GM23338 (cell line): ENCODE measurements around the gene NID1.

Source experiments
- ZNF114 ChIP-seq: fragments of 250-450 bp; sonication (Bioruptor Pico); IDR thresholded peaks from 2 replicates; pipeline ENCODE4 v1.5.0; 2020; ENCODE audit warnings: mild to moderate bottlenecking, moderate library complexity
- TF ChIP-seq, protein P1 (sequence below): IDR thresholded peaks from one replicate; pipeline ENCODE4 v1.6.1; 2018; ENCODE audit warnings: antibody characterized with exemption; ENCODE audit not compliant: unreplicated experiment
- TF ChIP-seq, protein P2 (sequence below), 2 experiments: fragments of 200-600 bp in 1 of 2; sonication (generic) in 1 of 2; conservative IDR thresholded peaks; 2 replicates each; pipeline versions ENCODE4 v1.5.1 to v1.6.1; 2016 to 2017; ENCODE audit warnings: antibody characterized with exemption in 2 of 2, low read depth in 2 of 2, mild to moderate bottlenecking in 2 of 2, moderate library complexity in 1 of 2

DNA sequence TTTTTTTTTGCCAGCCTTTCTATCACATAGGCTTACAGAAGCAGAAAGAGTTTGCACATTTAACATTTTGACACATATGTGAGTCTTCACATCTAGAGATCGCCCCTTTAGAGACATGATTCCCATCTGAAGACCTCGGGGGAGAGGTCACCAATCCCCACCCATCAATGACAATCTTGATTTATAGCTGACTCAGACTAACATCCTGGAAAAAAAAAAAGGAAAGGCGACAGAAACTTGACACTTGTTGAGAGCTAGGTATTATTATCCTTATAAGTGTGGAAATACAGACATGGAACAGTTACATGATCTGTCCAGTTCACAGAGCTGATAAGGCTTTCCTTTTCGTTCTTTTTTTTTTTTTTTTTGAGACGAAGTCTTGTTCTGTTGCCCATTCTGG, 28.0 kb upstream of the NID1 start:
- TF ChIP-seq, protein P1, sequence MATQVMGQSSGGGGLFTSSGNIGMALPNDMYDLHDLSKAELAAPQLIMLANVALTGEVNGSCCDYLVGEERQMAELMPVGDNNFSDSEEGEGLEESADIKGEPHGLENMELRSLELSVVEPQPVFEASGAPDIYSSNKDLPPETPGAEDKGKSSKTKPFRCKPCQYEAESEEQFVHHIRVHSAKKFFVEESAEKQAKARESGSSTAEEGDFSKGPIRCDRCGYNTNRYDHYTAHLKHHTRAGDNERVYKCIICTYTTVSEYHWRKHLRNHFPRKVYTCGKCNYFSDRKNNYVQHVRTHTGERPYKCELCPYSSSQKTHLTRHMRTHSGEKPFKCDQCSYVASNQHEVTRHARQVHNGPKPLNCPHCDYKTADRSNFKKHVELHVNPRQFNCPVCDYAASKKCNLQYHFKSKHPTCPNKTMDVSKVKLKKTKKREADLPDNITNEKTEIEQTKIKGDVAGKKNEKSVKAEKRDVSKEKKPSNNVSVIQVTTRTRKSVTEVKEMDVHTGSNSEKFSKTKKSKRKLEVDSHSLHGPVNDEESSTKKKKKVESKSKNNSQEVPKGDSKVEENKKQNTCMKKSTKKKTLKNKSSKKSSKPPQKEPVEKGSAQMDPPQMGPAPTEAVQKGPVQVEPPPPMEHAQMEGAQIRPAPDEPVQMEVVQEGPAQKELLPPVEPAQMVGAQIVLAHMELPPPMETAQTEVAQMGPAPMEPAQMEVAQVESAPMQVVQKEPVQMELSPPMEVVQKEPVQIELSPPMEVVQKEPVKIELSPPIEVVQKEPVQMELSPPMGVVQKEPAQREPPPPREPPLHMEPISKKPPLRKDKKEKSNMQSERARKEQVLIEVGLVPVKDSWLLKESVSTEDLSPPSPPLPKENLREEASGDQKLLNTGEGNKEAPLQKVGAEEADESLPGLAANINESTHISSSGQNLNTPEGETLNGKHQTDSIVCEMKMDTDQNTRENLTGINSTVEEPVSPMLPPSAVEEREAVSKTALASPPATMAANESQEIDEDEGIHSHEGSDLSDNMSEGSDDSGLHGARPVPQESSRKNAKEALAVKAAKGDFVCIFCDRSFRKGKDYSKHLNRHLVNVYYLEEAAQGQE, result no peak
- TF ChIP-seq, protein P2, sequence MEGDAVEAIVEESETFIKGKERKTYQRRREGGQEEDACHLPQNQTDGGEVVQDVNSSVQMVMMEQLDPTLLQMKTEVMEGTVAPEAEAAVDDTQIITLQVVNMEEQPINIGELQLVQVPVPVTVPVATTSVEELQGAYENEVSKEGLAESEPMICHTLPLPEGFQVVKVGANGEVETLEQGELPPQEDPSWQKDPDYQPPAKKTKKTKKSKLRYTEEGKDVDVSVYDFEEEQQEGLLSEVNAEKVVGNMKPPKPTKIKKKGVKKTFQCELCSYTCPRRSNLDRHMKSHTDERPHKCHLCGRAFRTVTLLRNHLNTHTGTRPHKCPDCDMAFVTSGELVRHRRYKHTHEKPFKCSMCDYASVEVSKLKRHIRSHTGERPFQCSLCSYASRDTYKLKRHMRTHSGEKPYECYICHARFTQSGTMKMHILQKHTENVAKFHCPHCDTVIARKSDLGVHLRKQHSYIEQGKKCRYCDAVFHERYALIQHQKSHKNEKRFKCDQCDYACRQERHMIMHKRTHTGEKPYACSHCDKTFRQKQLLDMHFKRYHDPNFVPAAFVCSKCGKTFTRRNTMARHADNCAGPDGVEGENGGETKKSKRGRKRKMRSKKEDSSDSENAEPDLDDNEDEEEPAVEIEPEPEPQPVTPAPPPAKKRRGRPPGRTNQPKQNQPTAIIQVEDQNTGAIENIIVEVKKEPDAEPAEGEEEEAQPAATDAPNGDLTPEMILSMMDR (conservative IDR thresholded peaks at IDR 0.05; ENCODE audit: low read depth in 2 of 2), result no peak
- TF ChIP-seq ZNF114 (CRISPR knock-in tag), result no peak
